Motor neuron (in vitro differentiated cells): ENCODE measurements around the gene ITGB5. TPM values are rescaled to one million over a fixed set of nuclear protein-coding genes. Genes with fewer than 3 reads are reported as not detected.

Experiments used
- ATAC-seq, 8 experiments: fragments of 200-7000 bp; cut with Tn5 transposase; replicated peaks in 6 of 8; 2 replicates each; pipeline ENCODE4 v1.8.0; 2021; ENCODE audit warnings: mild to moderate bottlenecking in 8 of 8, moderate library complexity in 8 of 8
- H3K27ac ChIP-seq, 2 donors: fragments of 250-450 bp; sonication (Bioruptor Pico); 2 replicates each; pipeline ENCODE4 v1.9.0; 2021; ENCODE audit warnings: antibody characterized with exemption in 2 of 2, mild to moderate bottlenecking in 2 of 2, moderate library complexity in 1 of 2
- H3K4me1 ChIP-seq, 2 donors: fragments of 250-450 bp; sonication (Bioruptor Pico); replicated peaks in 1 of 2; 2 replicates each; pipeline ENCODE4 v1.6.1; 2021; ENCODE audit warnings: antibody characterized with exemption in 2 of 2, mild to moderate bottlenecking in 2 of 2, moderate library complexity in 1 of 2
- H3K4me3 ChIP-seq, 5 donors: fragments of 250-450 bp; sonication (Bioruptor Pico); 2 replicates each; pipeline ENCODE4 v1.9.0; 2021; ENCODE audit warnings: antibody characterized with exemption in 5 of 5, mild to moderate bottlenecking in 5 of 5, moderate library complexity in 4 of 5
- whole genome bisulfite sequencing, 10 experiments: fragments of 450-650 bp; shearing (Covaris generic); methylation state at CpG; one replicate each; pipeline ENCODE4 v1.0.0; 2022; 5-methylcytosine and 5-hydroxymethylcytosine counted together
- in situ Hi-C, 9 experiments: fragments of 400-800 bp; cut with MboI; loops; one replicate each; pipeline ENCODE4 v1.15.0; 2021; ENCODE audit warnings: low sequenced_read_pairs in 9 of 9, low pct_unique_long_range_greater_than_20kb in 2 of 9; ENCODE audit not compliant: unreplicated experiment in 9 of 9
- total RNA-seq, 8 experiments: library from RNA; unstranded; fragments of 300-600 nt; gene quantifications; 2 replicates each; pipeline versions ENCODE4 v1.2.3 to v1.2.4, GENCODE V29; 2022

Gene ITGB5
- total RNA-seq, 8 experiments from 2014 or later = 6.3 to 84.7 (median 14.6) TPM

- in situ Hi-C loops = no loop called here
- ATAC-seq = no peak
- Histone ChIP-seq H3K4me3 (no peak overlapping the region), H3K27ac (no peak overlapping the region), H3K4me1 (peaks cover 4 to 11% of the 10 kb centered on the region in 2 donors)
- WGBS, 10 experiments = 86 to 100% (median 96%) methylated on average over 2 to 9 of the region's 9 CpGs; no CpG with 5 or more reads in 1 of the 10 experiments
Measured at GRCh38 chr3:124848300-124848699, 38.9 kb downstream of the ITGB5 start.

- peaks cover 4 to 11% of the 10 kb centered on the region in 2 donors for H3K4me1 ChIP-seq
- no peak for ATAC-seq
- no peak overlapping the region for H3K4me3 ChIP-seq
- 73 to 100% (median 93%) methylated on average over 1 to 2 of the region's 2 CpGs; no CpG with 5 or more reads in 3 of the 10 experiments for WGBS, 10 experiments
- H3K27ac ChIP-seq = no peak overlapping the region
- in situ Hi-C loops = no loop called here
Measured at GRCh38 chr3:124847863-124848262, 39.3 kb downstream of the ITGB5 start.

- peaks cover 4 to 11% of the 10 kb centered on the region in 2 donors for H3K4me1 ChIP-seq
- no peak for ATAC-seq
- WGBS, 10 experiments = 40 to 100% (median 67%) methylated on average over 1 of the region's 1 CpG; no CpG with 5 or more reads in 5 of the 10 experiments
- H3K4me3 ChIP-seq = no peak overlapping the region
- no peak overlapping the region for H3K27ac ChIP-seq
- in situ Hi-C loops = no loop called here
Measured at GRCh38 chr3:124847051-124847450, 40.1 kb downstream of the ITGB5 start.

- Histone ChIP-seq H3K27ac (no peak overlapping the region), H3K4me1 (peaks cover 2 to 11% of the 10 kb centered on the region in 2 donors), H3K4me3 (no peak overlapping the region)
- WGBS, 10 experiments = 17 to 100% (median 54%) methylated on average over 1 to 2 of the region's 2 CpGs; no CpG with 5 or more reads in 2 of the 10 experiments
- in situ Hi-C loops = no loop called here
- no peak for ATAC-seq
Measured at GRCh38 chr3:124846189-124846588, 41.0 kb downstream of the ITGB5 start.

- Histone ChIP-seq H3K4me1 (peaks cover 2 to 7% of the 10 kb centered on the region in 2 donors), H3K27ac (no peak overlapping the region), H3K4me3 (no peak overlapping the region)
- in situ Hi-C loops = no loop called here
- peak in 6 of 8 experiments; percentile 25 to 99 (median 74) for ATAC-seq
- WGBS, 10 experiments = 0 to 100% (median 68%) methylated on average over 1 to 5 of the region's 5 CpGs; no CpG with 5 or more reads in 1 of the 10 experiments
Measured at GRCh38 chr3:124845406-124845805, 41.8 kb downstream of the ITGB5 start.

GRCh38 chr3:124843506-124844177, 43.5 kb downstream of the ITGB5 start:
- in situ Hi-C loops = no loop called here
- 78 to 100% (median 89%) methylated on average over 1 to 5 of the region's 5 CpGs; no CpG with 5 or more reads in 1 of the 10 experiments for WGBS, 10 experiments
- Histone ChIP-seq H3K27ac (no peak overlapping the region), H3K4me1 (no peaks in the 10 kb centered on the region), H3K4me3 (no peak overlapping the region)
- no peak for ATAC-seq

- Histone ChIP-seq H3K27ac (no peak overlapping the region), H3K4me3 (no peak overlapping the region), H3K4me1 (peaks cover 0 to under 1% of the 10 kb centered on the region in 2 donors)
- 43 to 100% (median 82%) methylated on average over 1 to 4 of the region's 4 CpGs; no CpG with 5 or more reads in 3 of the 10 experiments for WGBS, 10 experiments
- in situ Hi-C loops = no loop called here
- ATAC-seq = no peak
Measured at GRCh38 chr3:124843047-124843446, 44.1 kb downstream of the ITGB5 start.

- 80 to 100% (median 85%) methylated on average over 1 to 2 of the region's 2 CpGs; no CpG with 5 or more reads in 6 of the 10 experiments for WGBS, 10 experiments
- no peak for ATAC-seq
- in situ Hi-C loops = no loop called here
- no peak overlapping the region for H3K4me3 ChIP-seq
- H3K27ac ChIP-seq = no peak overlapping the region
- H3K4me1 ChIP-seq = peaks cover 9 to 10% of the 10 kb centered on the region in 2 donors
Measured at GRCh38 chr3:124841517-124841916, 45.6 kb downstream of the ITGB5 start.

- H3K27ac ChIP-seq = no peak overlapping the region
- no peak for ATAC-seq
- 60 to 100% (median 100%) methylated on average over 1 to 2 of the region's 2 CpGs; no CpG with 5 or more reads in 1 of the 10 experiments for WGBS, 10 experiments
- no peak overlapping the region for H3K4me3 ChIP-seq
- H3K4me1 ChIP-seq = peaks cover 10 to 17% of the 10 kb centered on the region in 2 donors
- in situ Hi-C loops = no loop called here
Measured at GRCh38 chr3:124840331-124840730, 46.8 kb downstream of the ITGB5 start.

- in situ Hi-C loops = no loop called here
- Histone ChIP-seq H3K4me3 (no peak overlapping the region), H3K27ac (no peak overlapping the region), H3K4me1 (peaks cover 14 to 21% of the 10 kb centered on the region in 2 donors)
- no peak for ATAC-seq
Measured at GRCh38 chr3:124839896-124840295, 47.3 kb downstream of the ITGB5 start.

- Histone ChIP-seq H3K4me1 (peaks cover 16 to 24% of the 10 kb centered on the region in 2 donors), H3K27ac (no peak overlapping the region), H3K4me3 (no peak overlapping the region)
- ATAC-seq = no peak
- 75 to 100% (median 96%) methylated on average over 1 to 3 of the region's 3 CpGs; no CpG with 5 or more reads in 1 of the 10 experiments for WGBS, 10 experiments
- in situ Hi-C loops = no loop called here
Measured at GRCh38 chr3:124838963-124839362, 48.2 kb downstream of the ITGB5 start.

- WGBS, 10 experiments = 7 to 100% (median 67%) methylated on average over 1 to 6 of the region's 6 CpGs
- Histone ChIP-seq H3K4me3 (no peak overlapping the region), H3K27ac (no peak overlapping the region), H3K4me1 (peaks cover 16 to 24% of the 10 kb centered on the region in 2 donors)
- peak in 6 of 8 experiments; percentile 23 to 80 (median 56) for ATAC-seq
- in situ Hi-C loops = no loop called here
Measured at GRCh38 chr3:124837730-124838186, 49.4 kb downstream of the ITGB5 start.

GRCh38 chr3:124837065-124837464, 50.1 kb downstream of the ITGB5 start:
- no peak overlapping the region for H3K4me3 ChIP-seq
- peak in 1 of 8 experiments; percentile 4 for ATAC-seq
- in situ Hi-C loops = no loop called here
- no peak overlapping the region for H3K27ac ChIP-seq
- peaks cover 16 to 24% of the 10 kb centered on the region in 2 donors for H3K4me1 ChIP-seq
- 40 to 100% (median 100%) methylated on average over 1 to 2 of the region's 2 CpGs; no CpG with 5 or more reads in 2 of the 10 experiments for WGBS, 10 experiments
